Caco-2 (cell line): ENCODE results near the gene CDC73. TPM values are rescaled to one million over a fixed set of nuclear protein-coding genes. Genes with fewer than 3 reads are reported as not detected.

Source experiments
- BruUV-seq: library from RNA; stranded (reverse); fragments of 400-500 nt; replicated peaks from 2 replicates; lab custom pipeline; 2021; lab: Mats Ljungman, UMichigan
- CTCF ChIA-PET: fragments of 300-600 bp; sonication (Branson Sonifier 250); formaldehyde crosslinking; loops from one replicate; lab custom pipeline; 2022; ENCODE audit warnings: antibody characterized with exemption; lab: Charles Lee
- POLR2A ChIA-PET: fragments of 300-600 bp; sonication (Branson Sonifier 250); formaldehyde crosslinking; loops from one replicate; lab custom pipeline; 2022; ENCODE audit warnings: antibody characterized with exemption; lab: Charles Lee
- DNase-seq, 2 experiments: peaks; one replicate each; pipeline versions ENCODE4 v3.0.0 to v3.0.0-alpha.2; 2020 to 2022
- H3K27me3 ChIP-seq: replicated peaks from 2 replicates; pipeline ENCODE4 v1.6.0; 2011; ENCODE audit warnings: low read length; ENCODE audit not compliant: control insufficient read depth, insufficient read depth
- H3K36me3 ChIP-seq: 2 replicates; pipeline ENCODE4 v1.5.1; 2011; ENCODE audit warnings: low read length; ENCODE audit not compliant: control insufficient read depth, insufficient read depth
- H3K4me1 ChIP-seq: fragments of 250-450 bp; sonication (Bioruptor Pico); 2 replicates; pipeline ENCODE4 v1.5.1; 2020; ENCODE audit warnings: mild to moderate bottlenecking
- H3K4me3 ChIP-seq: 2 replicates; pipeline ENCODE4 v1.5.1; 2011; ENCODE audit warnings: low read depth, mild to moderate bottlenecking, control low read depth, low read length
- H3K9me3 ChIP-seq: fragments of 250-450 bp; sonication (Bioruptor Pico); 2 replicates; pipeline ENCODE4 v1.5.1; 2020; ENCODE audit warnings: mild to moderate bottlenecking, moderate library complexity
- H3K27ac Mint-ChIP-seq: one replicate; pipeline ENCODE4 v1.8.0; 2022; ENCODE audit warnings: mixed read lengths; ENCODE audit not compliant: unreplicated experiment
- H3K27me3 Mint-ChIP-seq: one replicate; pipeline ENCODE4 v1.8.0; 2022; ENCODE audit warnings: mixed read lengths; ENCODE audit not compliant: insufficient read depth, unreplicated experiment
- H3K36me3 Mint-ChIP-seq: one replicate; pipeline ENCODE4 v1.8.0; 2022; ENCODE audit warnings: mild to moderate bottlenecking, mixed read lengths; ENCODE audit not compliant: insufficient read depth, unreplicated experiment
- H3K4me1 Mint-ChIP-seq: one replicate; pipeline ENCODE4 v1.8.0; 2022; ENCODE audit warnings: low read depth, mixed read lengths; ENCODE audit not compliant: unreplicated experiment
- H3K4me3 Mint-ChIP-seq: one replicate; pipeline ENCODE4 v1.8.0; 2022; ENCODE audit warnings: mild to moderate bottlenecking, moderate library complexity, mixed read lengths; ENCODE audit not compliant: unreplicated experiment
- H3K9me3 Mint-ChIP-seq: one replicate; pipeline ENCODE4 v1.8.0; 2022; ENCODE audit warnings: mixed read lengths; ENCODE audit not compliant: unreplicated experiment
- intact Hi-C: fragments of 100-400 bp; cut with micrococcal nuclease; formaldehyde crosslinking; loops from one replicate; pipeline ENCODE4 v1.10.0; 2022; ENCODE audit not compliant: unreplicated experiment
- total RNA-seq: library from RNA; stranded (reverse); gene quantifications from 2 replicates; pipeline ENCODE4 v1.2.3, GENCODE V29; 2022
- TF ChIP-seq, protein P1 (sequence below), 2 experiments: fragments of 200-600 bp in 1 of 2; IDR thresholded peaks; 1 replicate in 1 of 2; 2 replicates in 1 of 2; pipeline versions ENCODE4 v1.5.1 to v1.8.0; 2011 to 2022; ENCODE audit warnings: antibody characterized with exemption in 1 of 2, control low read depth in 1 of 2, inconsistent platforms in 1 of 2, low read depth in 1 of 2, low read length in 1 of 2, mild to moderate bottlenecking in 1 of 2, moderate library complexity in 1 of 2; ENCODE audit not compliant: insufficient read depth in 1 of 2, severe bottlenecking in 1 of 2, unreplicated experiment in 1 of 2

The CDC73 gene
- total RNA-seq, 1 experiment from 2014 or later = 48.9 TPM

GRCh38 chr1:193181536-193181935 lies 59.7 kb downstream of the CDC73 start:
- ChIA-PET CTCF (interaction anchor here (0.7 kb wide), 1 partner anchor 1027 kb away, joined by 4 read pairs; no protein-coding TSS in a partner anchor), POLR2A (no interaction called here)
- H3K4me3 ChIP-seq = no peak overlapping the region
- no peaks in the 10 kb centered on the region for H3K9me3 ChIP-seq
- DNase-seq = no peak
- H3K4me1 Mint-ChIP-seq = peaks cover 18% of the 10 kb centered on the region
- H3K27ac Mint-ChIP-seq = no peak overlapping the region
- H3K27me3 Mint-ChIP-seq = no peaks in the 10 kb centered on the region
- no peaks in the 10 kb centered on the region; the same call in 1 of the 2 replicates for H3K36me3 ChIP-seq
- H3K9me3 Mint-ChIP-seq = no peaks in the 10 kb centered on the region
- H3K4me1 ChIP-seq = peaks cover 9% of the 10 kb centered on the region
- H3K4me3 Mint-ChIP-seq = no peak overlapping the region
- intact Hi-C loops = no loop called here
- peaks cover 6% of the 10 kb centered on the region for H3K36me3 Mint-ChIP-seq
- H3K27me3 ChIP-seq = no peaks in the 10 kb centered on the region
- TF ChIP-seq, protein P1, sequence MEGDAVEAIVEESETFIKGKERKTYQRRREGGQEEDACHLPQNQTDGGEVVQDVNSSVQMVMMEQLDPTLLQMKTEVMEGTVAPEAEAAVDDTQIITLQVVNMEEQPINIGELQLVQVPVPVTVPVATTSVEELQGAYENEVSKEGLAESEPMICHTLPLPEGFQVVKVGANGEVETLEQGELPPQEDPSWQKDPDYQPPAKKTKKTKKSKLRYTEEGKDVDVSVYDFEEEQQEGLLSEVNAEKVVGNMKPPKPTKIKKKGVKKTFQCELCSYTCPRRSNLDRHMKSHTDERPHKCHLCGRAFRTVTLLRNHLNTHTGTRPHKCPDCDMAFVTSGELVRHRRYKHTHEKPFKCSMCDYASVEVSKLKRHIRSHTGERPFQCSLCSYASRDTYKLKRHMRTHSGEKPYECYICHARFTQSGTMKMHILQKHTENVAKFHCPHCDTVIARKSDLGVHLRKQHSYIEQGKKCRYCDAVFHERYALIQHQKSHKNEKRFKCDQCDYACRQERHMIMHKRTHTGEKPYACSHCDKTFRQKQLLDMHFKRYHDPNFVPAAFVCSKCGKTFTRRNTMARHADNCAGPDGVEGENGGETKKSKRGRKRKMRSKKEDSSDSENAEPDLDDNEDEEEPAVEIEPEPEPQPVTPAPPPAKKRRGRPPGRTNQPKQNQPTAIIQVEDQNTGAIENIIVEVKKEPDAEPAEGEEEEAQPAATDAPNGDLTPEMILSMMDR (IDR thresholded peaks at IDR 0.05; ENCODE audit: insufficient read depth in 1 of 2, low read depth in 1 of 2, low read length in 1 of 2, severe bottlenecking in 1 of 2, unreplicated experiment in 1 of 2) = no peak
- no TSS peak for BruUV-seq

GRCh38 chr1:193181985-193182384 lies 60.2 kb downstream of the CDC73 start:
- DNase-seq = no peak
- ChIA-PET POLR2A (no interaction called here), CTCF (interaction anchor here (0.7 kb wide), 1 partner anchor 1026 kb away, joined by 4 read pairs; no protein-coding TSS in a partner anchor)
- no peaks in the 10 kb centered on the region; the same call in 1 of the 2 replicates for H3K36me3 ChIP-seq
- H3K4me1 ChIP-seq = peaks cover 12% of the 10 kb centered on the region
- TF ChIP-seq, protein P1 (IDR thresholded peaks at IDR 0.05; ENCODE audit: insufficient read depth in 1 of 2, low read depth in 1 of 2, low read length in 1 of 2, severe bottlenecking in 1 of 2, unreplicated experiment in 1 of 2) = no peak
- intact Hi-C loops = loop anchor here (2.0 kb wide), 2 partner anchors 201 to 339 kb away; no protein-coding TSS in a partner anchor
- H3K27me3 ChIP-seq = no peaks in the 10 kb centered on the region
- no peak overlapping the region for H3K4me3 Mint-ChIP-seq
- no peaks in the 10 kb centered on the region for H3K9me3 ChIP-seq
- H3K4me1 Mint-ChIP-seq = peaks cover 18% of the 10 kb centered on the region
- no peak overlapping the region for H3K27ac Mint-ChIP-seq
- BruUV-seq = no TSS peak
- no peaks in the 10 kb centered on the region for H3K9me3 Mint-ChIP-seq
- H3K4me3 ChIP-seq = no peak overlapping the region
- H3K36me3 Mint-ChIP-seq = peaks cover 6% of the 10 kb centered on the region
- no peaks in the 10 kb centered on the region for H3K27me3 Mint-ChIP-seq

- Histone ChIP-seq H3K4me3 (no peak overlapping the region), H3K36me3 (no peaks in the 10 kb centered on the region; the same call in 1 of the 2 replicates), H3K27me3 (no peaks in the 10 kb centered on the region), H3K4me1 (peaks cover 19% of the 10 kb centered on the region), H3K9me3 (no peaks in the 10 kb centered on the region)
- BruUV-seq = no TSS peak
- peaks cover 18% of the 10 kb centered on the region for H3K4me1 Mint-ChIP-seq
- no peak overlapping the region for H3K27ac Mint-ChIP-seq
- no peaks in the 10 kb centered on the region for H3K9me3 Mint-ChIP-seq
- H3K4me3 Mint-ChIP-seq = no peak overlapping the region
- CTCF ChIA-PET = no interaction called here
- TF ChIP-seq, protein P1 (IDR thresholded peaks at IDR 0.05; ENCODE audit: insufficient read depth in 1 of 2, low read depth in 1 of 2, low read length in 1 of 2, severe bottlenecking in 1 of 2, unreplicated experiment in 1 of 2) = peak; percentile 59 to 79
- peak in 1 of 2 experiments; percentile 36 for DNase-seq
- POLR2A ChIA-PET = no interaction called here
- intact Hi-C loops = loop anchor here (1.0 to 2.0 kb wide), 6 partner anchors 28 to 572 kb away; no protein-coding TSS in a partner anchor
- peaks cover 6% of the 10 kb centered on the region for H3K36me3 Mint-ChIP-seq
- no peaks in the 10 kb centered on the region for H3K27me3 Mint-ChIP-seq
Measured at GRCh38 chr1:193183019-193183627, 61.3 kb downstream of the CDC73 start.
